DND-41 (cell line): Measurements from ENCODE around the gene DSCAM.

Experiments used
- EZH2 ChIP-seq: IDR thresholded peaks from 3 replicates; pipeline ENCODE4 v1.6.1; 2012; ENCODE audit warnings: borderline replicate concordance, low read depth, mild to moderate bottlenecking, moderate library complexity, low read length, inconsistent platforms; ENCODE audit not compliant: severe bottlenecking
- TF ChIP-seq, protein P1 (sequence below): IDR thresholded peaks from 2 replicates; pipeline ENCODE4 v1.5.1; 2012; ENCODE audit warnings: borderline replicate concordance, low read length, moderate library complexity, mild to moderate bottlenecking; ENCODE audit not compliant: poor library complexity, severe bottlenecking; ENCODE audit errors: extremely low read depth

DNA sequence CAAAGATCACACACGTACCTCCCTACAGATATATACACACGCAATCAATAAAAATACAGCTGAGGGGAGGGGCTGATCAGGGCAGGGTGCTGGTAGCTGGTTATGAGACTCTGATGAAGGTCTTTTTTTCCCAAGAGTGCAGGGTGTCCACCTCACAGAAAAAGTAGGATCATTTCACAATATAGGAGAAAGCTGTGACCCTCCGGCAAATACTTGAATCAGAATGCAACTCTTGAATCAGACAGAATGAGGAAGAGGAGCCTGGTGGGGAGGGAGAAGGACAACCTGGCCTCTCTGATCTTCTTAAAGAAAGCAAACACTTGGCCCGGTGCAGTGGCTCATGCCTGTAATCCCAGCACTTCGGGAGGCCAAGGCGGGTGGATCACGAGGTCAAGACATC lies 710.4 kb downstream of the DSCAM start:
- TF ChIP-seq, protein P1, sequence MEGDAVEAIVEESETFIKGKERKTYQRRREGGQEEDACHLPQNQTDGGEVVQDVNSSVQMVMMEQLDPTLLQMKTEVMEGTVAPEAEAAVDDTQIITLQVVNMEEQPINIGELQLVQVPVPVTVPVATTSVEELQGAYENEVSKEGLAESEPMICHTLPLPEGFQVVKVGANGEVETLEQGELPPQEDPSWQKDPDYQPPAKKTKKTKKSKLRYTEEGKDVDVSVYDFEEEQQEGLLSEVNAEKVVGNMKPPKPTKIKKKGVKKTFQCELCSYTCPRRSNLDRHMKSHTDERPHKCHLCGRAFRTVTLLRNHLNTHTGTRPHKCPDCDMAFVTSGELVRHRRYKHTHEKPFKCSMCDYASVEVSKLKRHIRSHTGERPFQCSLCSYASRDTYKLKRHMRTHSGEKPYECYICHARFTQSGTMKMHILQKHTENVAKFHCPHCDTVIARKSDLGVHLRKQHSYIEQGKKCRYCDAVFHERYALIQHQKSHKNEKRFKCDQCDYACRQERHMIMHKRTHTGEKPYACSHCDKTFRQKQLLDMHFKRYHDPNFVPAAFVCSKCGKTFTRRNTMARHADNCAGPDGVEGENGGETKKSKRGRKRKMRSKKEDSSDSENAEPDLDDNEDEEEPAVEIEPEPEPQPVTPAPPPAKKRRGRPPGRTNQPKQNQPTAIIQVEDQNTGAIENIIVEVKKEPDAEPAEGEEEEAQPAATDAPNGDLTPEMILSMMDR = no peak
- TF ChIP-seq EZH2 = no peak
